Measurements from ENCODE around the gene CTNNBL1.

The CTNNBL1 gene

GRCh38 chr20:37841389-37841788 is 147.6 kb downstream of the CTNNBL1 start:
- H3K4me1 ChIP-seq (ENCODE audit: control insufficient read depth, insufficient read depth, low read length) = peaks cover 6% of the 10 kb centered on the region
- no peak overlapping the region for H3K9ac ChIP-seq (ENCODE audit: low read depth, low read length)
- H3K36me3 ChIP-seq (ENCODE audit: control insufficient read depth, insufficient read depth, low read length) = peaks cover 7% of the 10 kb centered on the region
- H3K4me3 ChIP-seq (ENCODE audit: low read depth, low read length) = no peak overlapping the region
- no peaks in the 10 kb centered on the region for H3K27me3 ChIP-seq (ENCODE audit: control insufficient read depth, insufficient read depth, low read length)
- no peaks in the 10 kb centered on the region for H3K9me3 ChIP-seq (ENCODE audit: control insufficient read depth, insufficient read depth, low read length)

GRCh38 chr20:37841971-37842370 is 148.1 kb downstream of the CTNNBL1 start:
- no peaks in the 10 kb centered on the region for H3K27me3 ChIP-seq (ENCODE audit: control insufficient read depth, insufficient read depth, low read length)
- no peak overlapping the region for H3K4me3 ChIP-seq (ENCODE audit: low read depth, low read length)
- no peaks in the 10 kb centered on the region for H3K9me3 ChIP-seq (ENCODE audit: control insufficient read depth, insufficient read depth, low read length)
- H3K9ac ChIP-seq (ENCODE audit: low read depth, low read length) = no peak overlapping the region
- H3K36me3 ChIP-seq (ENCODE audit: control insufficient read depth, insufficient read depth, low read length) = peaks cover 7% of the 10 kb centered on the region
- H3K4me1 ChIP-seq (ENCODE audit: control insufficient read depth, insufficient read depth, low read length) = peaks cover 10% of the 10 kb centered on the region

- Histone ChIP-seq H3K4me1 (ENCODE audit: control insufficient read depth, insufficient read depth, low read length) (peaks cover 15% of the 10 kb centered on the region), H3K27me3 (ENCODE audit: control insufficient read depth, insufficient read depth, low read length) (no peaks in the 10 kb centered on the region), H3K9ac (ENCODE audit: low read depth, low read length) (no peak overlapping the region), H3K36me3 (ENCODE audit: control insufficient read depth, insufficient read depth, low read length) (peaks cover 7% of the 10 kb centered on the region), H3K9me3 (ENCODE audit: control insufficient read depth, insufficient read depth, low read length) (no peaks in the 10 kb centered on the region), H3K4me3 (ENCODE audit: low read depth, low read length) (no peak overlapping the region)
These were observed 151.4 kb downstream of the CTNNBL1 start for GRCh38 chr20:37845241-37845681.

DNA sequence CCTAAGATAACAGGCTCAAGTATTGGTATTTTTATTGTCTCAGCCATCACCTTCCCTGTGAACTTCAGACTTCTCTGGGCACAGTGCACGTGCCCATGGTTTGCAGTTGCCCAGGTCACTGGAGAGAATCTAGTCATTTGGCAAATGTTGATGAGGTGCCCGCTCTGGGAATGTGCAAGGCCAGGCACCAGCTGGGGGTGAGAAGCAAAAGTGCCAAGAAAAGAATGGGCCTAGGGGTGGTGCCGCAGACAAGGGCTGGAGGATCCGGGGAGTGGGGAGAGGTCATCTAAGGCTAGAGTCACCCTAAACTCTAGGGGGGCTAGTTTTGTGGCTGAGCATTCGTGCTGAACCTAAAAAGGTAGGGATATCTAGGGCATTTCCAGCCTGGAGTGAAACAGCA is 152.0 kb downstream of the CTNNBL1 start:
- Histone ChIP-seq H3K4me3 (ENCODE audit: low read depth, low read length) (no peak overlapping the region), H3K27me3 (ENCODE audit: control insufficient read depth, insufficient read depth, low read length) (no peaks in the 10 kb centered on the region), H3K4me1 (ENCODE audit: control insufficient read depth, insufficient read depth, low read length) (peaks cover 15% of the 10 kb centered on the region), H3K9ac (ENCODE audit: low read depth, low read length) (no peak overlapping the region), H3K9me3 (ENCODE audit: control insufficient read depth, insufficient read depth, low read length) (no peaks in the 10 kb centered on the region), H3K36me3 (ENCODE audit: control insufficient read depth, insufficient read depth, low read length) (peaks cover 7% of the 10 kb centered on the region)

GRCh38 chr20:37846573-37846972 is 152.7 kb downstream of the CTNNBL1 start:
- Histone ChIP-seq H3K9ac (ENCODE audit: low read depth, low read length) (no peak overlapping the region), H3K4me1 (ENCODE audit: control insufficient read depth, insufficient read depth, low read length) (peaks cover 15% of the 10 kb centered on the region), H3K4me3 (ENCODE audit: low read depth, low read length) (no peak overlapping the region), H3K9me3 (ENCODE audit: control insufficient read depth, insufficient read depth, low read length) (no peaks in the 10 kb centered on the region), H3K36me3 (ENCODE audit: control insufficient read depth, insufficient read depth, low read length) (peaks cover 7% of the 10 kb centered on the region), H3K27me3 (ENCODE audit: control insufficient read depth, insufficient read depth, low read length) (no peaks in the 10 kb centered on the region)

DNA sequence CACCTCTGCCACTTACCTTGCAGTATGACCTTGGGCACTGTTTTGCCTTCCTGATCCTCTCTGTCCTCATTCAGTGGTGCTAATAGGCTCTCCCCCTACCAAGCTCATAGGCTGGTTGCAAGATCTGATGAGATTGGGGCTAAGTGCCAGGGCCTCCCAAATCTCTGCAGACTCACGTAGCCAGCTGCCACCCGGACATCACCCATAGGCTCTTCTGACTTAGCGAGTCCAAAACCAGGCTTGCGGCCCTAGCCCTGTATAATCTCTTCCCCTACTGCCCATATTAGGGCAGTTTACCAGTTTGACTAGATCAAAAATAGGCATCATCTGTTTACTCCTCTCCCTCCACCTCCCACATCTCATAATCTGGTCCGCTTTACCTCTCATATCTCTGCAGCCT is 154.9 kb downstream of the CTNNBL1 start:
- Histone ChIP-seq H3K4me1 (ENCODE audit: control insufficient read depth, insufficient read depth, low read length) (peaks cover 15% of the 10 kb centered on the region), H3K36me3 (ENCODE audit: control insufficient read depth, insufficient read depth, low read length) (peaks cover 5% of the 10 kb centered on the region), H3K9me3 (ENCODE audit: control insufficient read depth, insufficient read depth, low read length) (no peaks in the 10 kb centered on the region), H3K27me3 (ENCODE audit: control insufficient read depth, insufficient read depth, low read length) (no peaks in the 10 kb centered on the region), H3K9ac (ENCODE audit: low read depth, low read length) (no peak overlapping the region), H3K4me3 (ENCODE audit: low read depth, low read length) (no peak overlapping the region)

GRCh38 chr20:37849156-37849555 is 155.3 kb downstream of the CTNNBL1 start:
- Histone ChIP-seq H3K9me3 (ENCODE audit: control insufficient read depth, insufficient read depth, low read length) (no peaks in the 10 kb centered on the region), H3K4me1 (ENCODE audit: control insufficient read depth, insufficient read depth, low read length) (peaks cover 15% of the 10 kb centered on the region), H3K27me3 (ENCODE audit: control insufficient read depth, insufficient read depth, low read length) (no peaks in the 10 kb centered on the region), H3K4me3 (ENCODE audit: low read depth, low read length) (no peak overlapping the region), H3K9ac (ENCODE audit: low read depth, low read length) (no peak overlapping the region), H3K36me3 (ENCODE audit: control insufficient read depth, insufficient read depth, low read length) (peaks cover 5% of the 10 kb centered on the region)

- H3K27me3 ChIP-seq (ENCODE audit: control insufficient read depth, insufficient read depth, low read length) = no peaks in the 10 kb centered on the region
- H3K9ac ChIP-seq (ENCODE audit: low read depth, low read length) = no peak overlapping the region
- no peaks in the 10 kb centered on the region for H3K9me3 ChIP-seq (ENCODE audit: control insufficient read depth, insufficient read depth, low read length)
- peaks cover 15% of the 10 kb centered on the region for H3K4me1 ChIP-seq (ENCODE audit: control insufficient read depth, insufficient read depth, low read length)
- H3K36me3 ChIP-seq (ENCODE audit: control insufficient read depth, insufficient read depth, low read length) = peaks cover 5% of the 10 kb centered on the region
- no peak overlapping the region for H3K4me3 ChIP-seq (ENCODE audit: low read depth, low read length)
These were observed 155.7 kb downstream of the CTNNBL1 start for GRCh38 chr20:37849566-37849965.

DNA sequence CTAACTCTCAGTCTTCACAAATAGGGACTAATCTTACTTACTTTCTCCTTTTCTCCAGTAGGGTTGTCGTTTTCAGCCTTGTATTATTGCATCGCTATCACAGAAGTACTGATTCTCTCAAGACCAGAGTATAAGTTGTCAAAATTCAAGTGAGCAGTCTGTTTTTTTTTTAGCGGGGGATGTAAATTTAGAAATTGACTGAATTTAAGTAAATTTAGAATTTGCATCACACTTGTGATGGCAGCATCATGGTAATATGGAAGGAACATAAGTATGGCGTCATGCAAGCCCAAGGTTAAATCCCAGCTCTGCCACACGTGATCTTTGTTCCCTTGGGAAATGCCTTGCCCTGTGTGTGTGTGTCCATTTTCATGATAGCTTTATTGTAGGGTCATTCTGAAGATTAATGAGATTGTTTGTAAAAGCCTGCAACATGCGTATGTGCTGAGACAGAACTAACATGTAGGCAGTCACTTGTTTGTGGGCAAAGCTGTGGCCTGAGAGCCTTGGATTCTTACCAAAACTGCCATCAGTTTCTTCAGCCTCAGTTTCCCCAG is 156.3 kb downstream of the CTNNBL1 start:
- no peak overlapping the region for H3K4me3 ChIP-seq (ENCODE audit: low read depth, low read length)
- no peak overlapping the region for H3K9ac ChIP-seq (ENCODE audit: low read depth, low read length)
- H3K27me3 ChIP-seq (ENCODE audit: control insufficient read depth, insufficient read depth, low read length) = no peaks in the 10 kb centered on the region
- H3K4me1 ChIP-seq (ENCODE audit: control insufficient read depth, insufficient read depth, low read length) = peaks cover 15% of the 10 kb centered on the region
- no peaks in the 10 kb centered on the region for H3K9me3 ChIP-seq (ENCODE audit: control insufficient read depth, insufficient read depth, low read length)
- peaks cover 5% of the 10 kb centered on the region for H3K36me3 ChIP-seq (ENCODE audit: control insufficient read depth, insufficient read depth, low read length)

- Histone ChIP-seq H3K4me1 (ENCODE audit: control insufficient read depth, insufficient read depth, low read length) (peaks cover 14% of the 10 kb centered on the region), H3K9ac (ENCODE audit: low read depth, low read length) (no peak overlapping the region), H3K9me3 (ENCODE audit: control insufficient read depth, insufficient read depth, low read length) (no peaks in the 10 kb centered on the region), H3K4me3 (ENCODE audit: low read depth, low read length) (no peak overlapping the region), H3K36me3 (ENCODE audit: control insufficient read depth, insufficient read depth, low read length) (peaks cover 5% of the 10 kb centered on the region), H3K27me3 (ENCODE audit: control insufficient read depth, insufficient read depth, low read length) (no peaks in the 10 kb centered on the region)
These were observed 157.0 kb downstream of the CTNNBL1 start for GRCh38 chr20:37850724-37851355.

- H3K9ac ChIP-seq (ENCODE audit: low read depth, low read length) = no peak overlapping the region
- no peaks in the 10 kb centered on the region for H3K9me3 ChIP-seq (ENCODE audit: control insufficient read depth, insufficient read depth, low read length)
- H3K27me3 ChIP-seq (ENCODE audit: control insufficient read depth, insufficient read depth, low read length) = no peaks in the 10 kb centered on the region
- peaks cover 2% of the 10 kb centered on the region for H3K4me1 ChIP-seq (ENCODE audit: control insufficient read depth, insufficient read depth, low read length)
- no peak overlapping the region for H3K4me3 ChIP-seq (ENCODE audit: low read depth, low read length)
- peaks cover 5% of the 10 kb centered on the region for H3K36me3 ChIP-seq (ENCODE audit: control insufficient read depth, insufficient read depth, low read length)
These were observed 158.8 kb downstream of the CTNNBL1 start for GRCh38 chr20:37852666-37853065.

DNA sequence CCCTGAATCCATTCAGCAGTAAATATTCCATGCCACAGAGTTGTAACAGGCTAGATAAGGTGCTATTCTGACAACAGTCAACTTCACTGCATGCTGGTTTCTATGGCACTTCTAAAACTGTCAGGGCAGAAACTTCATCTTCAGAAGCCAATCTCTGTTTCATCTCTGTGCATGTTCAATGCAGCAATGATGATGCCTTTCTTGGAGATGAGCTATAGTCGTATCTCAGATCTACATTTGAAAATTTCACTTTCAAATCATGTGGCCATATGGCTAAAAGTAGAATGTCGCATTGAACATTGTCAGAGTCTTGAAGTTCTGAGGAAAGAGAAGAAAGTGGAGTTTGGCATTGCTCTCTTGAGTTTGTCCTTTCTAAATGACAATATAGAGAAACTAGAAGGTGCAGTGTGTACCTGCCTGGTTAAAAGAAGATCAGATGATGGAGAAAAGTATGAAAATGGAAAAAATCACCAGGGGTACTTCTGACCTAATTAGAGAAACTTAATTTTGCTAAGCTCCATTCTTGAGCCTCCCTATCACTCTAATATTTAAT is 160.1 kb downstream of the CTNNBL1 start:
- peaks cover 5% of the 10 kb centered on the region for H3K36me3 ChIP-seq (ENCODE audit: control insufficient read depth, insufficient read depth, low read length)
- no peaks in the 10 kb centered on the region for H3K4me1 ChIP-seq (ENCODE audit: control insufficient read depth, insufficient read depth, low read length)

More for the DNA sequence above, 160.1 kb downstream of the CTNNBL1 start:
- H3K9ac ChIP-seq (ENCODE audit: low read depth, low read length) = no peak overlapping the region
- no peaks in the 10 kb centered on the region for H3K9me3 ChIP-seq (ENCODE audit: control insufficient read depth, insufficient read depth, low read length)
- no peaks in the 10 kb centered on the region for H3K27me3 ChIP-seq (ENCODE audit: control insufficient read depth, insufficient read depth, low read length)
- H3K4me3 ChIP-seq (ENCODE audit: low read depth, low read length) = no peak overlapping the region
